ENCODE data around the gene DNTTIP2.

Gene DNTTIP2

DNA sequence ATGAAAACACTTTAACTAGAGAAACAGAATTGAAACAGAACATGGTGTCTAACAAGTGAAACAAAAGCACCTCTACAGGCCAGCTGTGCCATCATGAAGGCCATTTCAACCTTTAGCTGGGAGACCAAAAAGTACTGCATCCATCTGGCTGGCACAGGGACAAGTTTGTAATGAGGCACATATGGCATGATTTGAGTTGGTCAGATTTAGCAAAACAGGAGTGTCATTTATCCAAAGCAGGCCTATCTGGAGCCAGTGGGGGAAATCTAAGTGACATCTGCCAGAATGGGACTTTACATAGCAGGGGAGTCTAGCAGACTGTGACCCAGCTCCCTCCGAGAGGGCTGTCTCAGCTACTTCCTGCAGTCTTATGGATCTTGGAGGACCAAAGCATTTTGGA is 51.9 kb downstream of the DNTTIP2 start:
- H3K4me3 ChIP-seq (ENCODE audit: low read length), result no peak overlapping the region
- no peaks in the 10 kb centered on the region for H3K9me3 ChIP-seq (ENCODE audit: control insufficient read depth, insufficient read depth, low read length)
- H4K20me1 ChIP-seq (ENCODE audit: control insufficient read depth, insufficient read depth, low read depth, low read length), result no peaks in the 10 kb centered on the region
- no peaks in the 10 kb centered on the region for H3K4me1 ChIP-seq (ENCODE audit: control insufficient read depth, low read length)
- no peak for TF ChIP-seq EZH2phosphoT487 (IDR thresholded peaks at IDR 0.05; ENCODE audit: borderline replicate concordance, low read length)
- TF ChIP-seq, protein P1, sequence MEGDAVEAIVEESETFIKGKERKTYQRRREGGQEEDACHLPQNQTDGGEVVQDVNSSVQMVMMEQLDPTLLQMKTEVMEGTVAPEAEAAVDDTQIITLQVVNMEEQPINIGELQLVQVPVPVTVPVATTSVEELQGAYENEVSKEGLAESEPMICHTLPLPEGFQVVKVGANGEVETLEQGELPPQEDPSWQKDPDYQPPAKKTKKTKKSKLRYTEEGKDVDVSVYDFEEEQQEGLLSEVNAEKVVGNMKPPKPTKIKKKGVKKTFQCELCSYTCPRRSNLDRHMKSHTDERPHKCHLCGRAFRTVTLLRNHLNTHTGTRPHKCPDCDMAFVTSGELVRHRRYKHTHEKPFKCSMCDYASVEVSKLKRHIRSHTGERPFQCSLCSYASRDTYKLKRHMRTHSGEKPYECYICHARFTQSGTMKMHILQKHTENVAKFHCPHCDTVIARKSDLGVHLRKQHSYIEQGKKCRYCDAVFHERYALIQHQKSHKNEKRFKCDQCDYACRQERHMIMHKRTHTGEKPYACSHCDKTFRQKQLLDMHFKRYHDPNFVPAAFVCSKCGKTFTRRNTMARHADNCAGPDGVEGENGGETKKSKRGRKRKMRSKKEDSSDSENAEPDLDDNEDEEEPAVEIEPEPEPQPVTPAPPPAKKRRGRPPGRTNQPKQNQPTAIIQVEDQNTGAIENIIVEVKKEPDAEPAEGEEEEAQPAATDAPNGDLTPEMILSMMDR (IDR thresholded peaks at IDR 0.05; ENCODE audit: low read depth, low read length, poor library complexity, severe bottlenecking), result no peak
- no peaks in the 10 kb centered on the region for H3K79me2 ChIP-seq (ENCODE audit: control insufficient read depth, low read length)
- H3K27me3 ChIP-seq (ENCODE audit: control insufficient read depth, low read length), result no peaks in the 10 kb centered on the region
- H3K9me2 ChIP-seq (replicated peaks; ENCODE audit: control insufficient read depth, low read length), result no peaks in the 10 kb centered on the region
- H3F3A ChIP-seq (ENCODE audit: control insufficient read depth, insufficient read depth), result no peaks in the 10 kb centered on the region
- no peak overlapping the region for H3K4me2 ChIP-seq (ENCODE audit: low read length)
- H3K36me3 ChIP-seq (ENCODE audit: control insufficient read depth, low read length), result no peaks in the 10 kb centered on the region
- H3K27ac ChIP-seq (ENCODE audit: low read depth, low read length), result no peak overlapping the region

DNA sequence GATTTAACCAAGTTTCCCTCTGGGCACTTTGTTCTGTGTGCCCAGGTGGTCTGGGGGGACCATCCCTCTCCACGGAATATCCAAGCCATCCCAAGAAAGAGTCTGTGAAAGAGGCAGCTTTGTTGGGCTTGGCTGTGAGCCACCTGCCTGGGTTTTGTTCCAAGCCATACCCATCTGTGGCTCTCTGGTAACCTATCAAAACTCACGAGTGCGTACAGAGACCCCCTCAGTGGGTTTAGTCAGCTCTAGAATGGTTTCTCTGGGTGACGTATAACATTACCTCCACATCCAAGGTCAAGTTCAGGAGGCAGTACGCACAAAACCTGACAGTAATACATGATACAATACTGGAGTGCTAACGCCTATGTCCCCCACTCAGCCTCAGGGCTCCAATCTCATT is 54.2 kb downstream of the DNTTIP2 start:
- Histone ChIP-seq H3K79me2 (ENCODE audit: control insufficient read depth, low read length) (no peaks in the 10 kb centered on the region), H3K4me3 (ENCODE audit: low read length) (no peak overlapping the region), H3K27me3 (ENCODE audit: control insufficient read depth, low read length) (no peaks in the 10 kb centered on the region), H3F3A (ENCODE audit: control insufficient read depth, insufficient read depth) (no peaks in the 10 kb centered on the region), H3K4me2 (ENCODE audit: low read length) (no peak overlapping the region), H3K9me3 (ENCODE audit: control insufficient read depth, insufficient read depth, low read length) (no peaks in the 10 kb centered on the region), H3K4me1 (ENCODE audit: control insufficient read depth, low read length) (no peaks in the 10 kb centered on the region), H3K27ac (ENCODE audit: low read depth, low read length) (no peak overlapping the region), H4K20me1 (ENCODE audit: control insufficient read depth, insufficient read depth, low read depth, low read length) (no peaks in the 10 kb centered on the region), H3K9me2 (replicated peaks; ENCODE audit: control insufficient read depth, low read length) (no peaks in the 10 kb centered on the region), H3K36me3 (ENCODE audit: control insufficient read depth, low read length) (no peaks in the 10 kb centered on the region)
- TF ChIP-seq EZH2phosphoT487 (IDR thresholded peaks at IDR 0.05; ENCODE audit: borderline replicate concordance, low read length), result no peak
- TF ChIP-seq, protein P1 (IDR thresholded peaks at IDR 0.05; ENCODE audit: low read depth, low read length, poor library complexity, severe bottlenecking), result no peak

DNA sequence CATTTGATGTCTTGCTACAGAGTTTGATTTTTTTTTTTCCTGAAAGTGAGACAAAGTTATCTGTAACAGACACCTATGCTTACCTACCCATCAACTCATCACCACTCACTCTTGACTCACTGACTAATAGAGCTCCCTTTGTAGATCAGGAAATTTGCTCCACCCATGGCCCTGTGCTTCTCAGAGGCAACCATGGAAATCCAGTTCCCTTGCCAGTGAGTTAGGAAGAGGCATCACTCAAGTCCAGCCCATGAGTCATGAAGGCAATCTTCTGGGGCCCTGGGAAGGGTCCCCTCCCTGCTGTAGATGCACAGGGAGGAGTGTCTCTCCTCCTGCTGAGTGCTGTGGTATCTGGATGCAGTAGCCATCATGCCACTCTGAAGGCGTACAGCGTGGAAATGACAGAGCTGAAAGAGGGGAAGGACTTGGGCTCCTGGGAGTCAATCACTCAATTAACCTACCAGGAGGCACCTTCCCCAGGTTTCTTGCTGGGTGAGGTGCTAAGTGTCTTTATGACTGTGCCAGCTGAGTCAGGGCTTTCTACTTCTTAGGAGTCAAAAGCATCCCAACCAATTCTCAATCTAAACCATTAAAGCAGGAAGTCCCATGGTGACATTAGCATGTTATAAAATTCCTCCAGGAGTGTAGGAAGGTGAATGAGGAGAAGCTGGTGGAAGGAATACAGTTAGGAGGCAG is 56.1 kb downstream of the DNTTIP2 start:
- Histone ChIP-seq H3K79me2 (ENCODE audit: control insufficient read depth, low read length) (no peaks in the 10 kb centered on the region), H4K20me1 (ENCODE audit: control insufficient read depth, insufficient read depth, low read depth, low read length) (no peaks in the 10 kb centered on the region), H3K4me2 (ENCODE audit: low read length) (no peak overlapping the region), H3K4me3 (ENCODE audit: low read length) (no peak overlapping the region), H3F3A (ENCODE audit: control insufficient read depth, insufficient read depth) (0 out of 2 replicates have a peak, but pooled peaks cover 2% of the 10 kb centered on the region), H3K27ac (ENCODE audit: low read depth, low read length) (no peak overlapping the region), H3K4me1 (ENCODE audit: control insufficient read depth, low read length) (no peaks in the 10 kb centered on the region), H3K27me3 (ENCODE audit: control insufficient read depth, low read length) (no peaks in the 10 kb centered on the region), H3K9me3 (ENCODE audit: control insufficient read depth, insufficient read depth, low read length) (no peaks in the 10 kb centered on the region), H3K36me3 (ENCODE audit: control insufficient read depth, low read length) (no peaks in the 10 kb centered on the region), H3K9me2 (replicated peaks; ENCODE audit: control insufficient read depth, low read length) (no peaks in the 10 kb centered on the region)
- TF ChIP-seq, protein P1 (IDR thresholded peaks at IDR 0.05; ENCODE audit: low read depth, low read length, poor library complexity, severe bottlenecking), result no peak
- no peak for TF ChIP-seq EZH2phosphoT487 (IDR thresholded peaks at IDR 0.05; ENCODE audit: borderline replicate concordance, low read length)

All from DOHH2 (cell line).